Stomach smooth muscle (tissue), 2 donors: Measurements from ENCODE around the gene SCRT2.

Source experiments
- H3K27ac ChIP-seq: one replicate; pipeline ENCODE4 v1.7.0; 2013; ENCODE audit warnings: mild to moderate bottlenecking, low read length, inconsistent platforms
- H3K27me3 ChIP-seq, 2 donors: one replicate each; pipeline ENCODE4 v1.7.0; 2013; ENCODE audit warnings: low read length in 2 of 2; ENCODE audit not compliant: insufficient read depth in 2 of 2, control insufficient read depth in 1 of 2
- H3K36me3 ChIP-seq, 2 donors: one replicate each; pipeline ENCODE4 v1.7.0; 2013; ENCODE audit warnings: low read length in 2 of 2; ENCODE audit not compliant: control insufficient read depth in 2 of 2, insufficient read depth in 2 of 2
- H3K4me1 ChIP-seq: one replicate; pipeline ENCODE4 v1.7.0; 2013; ENCODE audit warnings: low read length; ENCODE audit not compliant: control insufficient read depth, insufficient read depth
- H3K4me3 ChIP-seq, 2 donors: one replicate each; pipeline ENCODE4 v1.7.0; 2013; ENCODE audit warnings: low read length in 2 of 2
- H3K9ac ChIP-seq, 2 donors: one replicate each; pipeline ENCODE4 v1.7.0; 2013; ENCODE audit warnings: low read length in 2 of 2, mild to moderate bottlenecking in 1 of 2
- H3K9me3 ChIP-seq, 2 donors: one replicate each; pipeline ENCODE4 v1.7.0; 2013; ENCODE audit warnings: low read length in 2 of 2; ENCODE audit not compliant: control insufficient read depth in 2 of 2
- donor health status: healthy.
- donor health status: Pancreatic carcinoma.

Gene SCRT2

DNA sequence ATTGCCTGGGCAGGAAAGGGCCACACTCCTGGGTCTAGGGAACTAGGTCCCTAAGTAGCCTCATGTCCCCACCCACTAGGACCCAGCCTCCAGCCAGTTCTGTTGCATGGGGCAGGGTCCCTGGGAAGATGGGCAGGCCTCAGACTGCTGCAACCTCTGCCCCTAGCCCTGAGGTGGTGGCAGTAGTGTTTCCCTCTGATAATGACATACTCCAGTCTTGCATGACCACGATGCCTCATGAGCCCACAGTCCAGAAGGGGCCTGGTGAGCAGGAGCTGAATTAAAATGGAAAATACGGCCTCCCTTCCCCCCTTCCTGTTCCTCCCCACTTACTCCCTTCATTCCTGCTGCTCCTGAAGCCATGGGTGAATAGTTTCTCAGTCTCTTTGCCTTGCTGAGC lies 36.0 kb upstream of the SCRT2 start:
- no peak overlapping the region for H3K4me3 ChIP-seq
- H3K36me3 ChIP-seq = no peaks in the 10 kb centered on the region
- H3K4me1 ChIP-seq = no peaks in the 10 kb centered on the region
- no peak overlapping the region for H3K9ac ChIP-seq
- H3K27me3 ChIP-seq = peaks cover 29% of the 10 kb centered on the region in 2 donors
- H3K27ac ChIP-seq = no peak overlapping the region
- peaks cover 13 to 14% of the 10 kb centered on the region in 2 donors for H3K9me3 ChIP-seq

DNA sequence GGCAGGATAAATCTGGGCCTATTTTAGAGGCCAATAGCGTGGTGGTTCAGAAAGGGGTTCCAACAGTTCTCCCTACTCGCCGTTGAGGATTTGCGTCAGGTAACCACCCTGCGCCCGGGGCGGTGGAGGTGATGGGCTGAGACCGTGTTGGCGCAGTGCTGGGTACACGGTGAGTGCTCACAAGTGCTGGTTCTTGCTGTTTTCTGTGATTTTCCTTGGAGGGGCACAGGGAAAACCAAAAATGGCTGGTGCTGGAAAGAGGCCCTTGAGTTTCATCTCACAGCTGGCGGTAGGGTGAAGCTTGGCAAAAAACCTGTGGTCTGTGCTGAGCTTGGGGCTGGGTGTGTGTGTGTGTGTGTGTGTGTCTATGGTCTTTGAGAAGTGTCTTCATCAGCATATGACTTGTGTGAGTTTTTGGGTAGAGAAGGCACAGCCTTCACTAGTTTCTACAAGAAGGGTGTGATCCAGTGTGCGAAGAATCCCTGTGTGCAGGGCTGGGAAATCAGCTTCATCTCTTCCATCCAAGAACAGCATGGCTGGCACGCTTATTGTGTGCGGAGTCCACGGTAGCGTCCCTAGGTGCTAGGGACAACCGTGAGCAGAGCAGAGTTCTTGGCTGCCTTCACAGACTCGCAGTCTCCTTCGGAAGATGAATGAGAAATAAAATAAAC lies 35.3 kb upstream of the SCRT2 start:
- peaks cover 31% of the 10 kb centered on the region in 2 donors for H3K27me3 ChIP-seq
- no peaks in the 10 kb centered on the region for H3K4me1 ChIP-seq
- no peaks in the 10 kb centered on the region for H3K36me3 ChIP-seq
- no peak overlapping the region for H3K4me3 ChIP-seq
- H3K9me3 ChIP-seq = peaks cover 13 to 14% of the 10 kb centered on the region in 2 donors
- H3K27ac ChIP-seq = no peak overlapping the region
- H3K9ac ChIP-seq = no peak overlapping the region

DNA sequence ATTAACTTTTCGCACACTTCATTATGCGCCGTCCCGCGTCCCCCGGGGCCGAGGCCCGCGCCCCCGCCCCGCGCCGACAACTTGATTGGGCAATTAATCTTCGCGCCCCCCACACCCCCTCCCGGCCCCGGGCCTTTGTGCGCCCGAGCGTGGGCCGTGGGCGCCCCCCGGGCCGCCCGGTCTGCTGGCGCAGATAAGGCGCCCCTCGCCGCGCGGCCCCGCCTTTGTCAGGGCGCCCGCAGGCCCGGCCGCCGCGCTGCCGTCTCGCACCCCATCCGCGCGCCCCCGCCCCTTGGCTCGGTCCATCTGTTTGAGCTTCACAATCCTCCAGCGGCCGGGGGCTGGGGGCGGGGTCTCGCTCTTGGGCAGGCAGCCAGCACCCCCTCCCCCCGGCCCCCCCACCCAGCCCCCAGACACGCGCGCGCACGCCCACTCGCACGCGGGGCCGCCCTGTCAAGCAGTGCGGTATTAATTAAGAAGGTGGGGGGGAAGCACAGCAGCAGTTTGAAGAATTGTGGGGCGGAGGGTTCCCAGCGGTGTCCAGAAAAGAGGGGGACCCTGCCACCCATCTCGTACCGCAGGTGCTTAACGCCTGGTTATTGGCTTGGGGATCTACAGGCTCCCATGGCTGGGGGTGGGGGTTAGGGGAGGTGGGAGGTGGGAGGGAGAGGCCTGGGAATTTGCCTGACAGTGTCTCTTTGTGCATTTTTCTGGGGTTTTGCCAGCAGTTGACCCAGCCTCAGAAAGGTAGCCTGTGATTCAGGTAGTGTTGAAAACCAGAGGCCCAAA lies 34.6 kb upstream of the SCRT2 start:
- no peak overlapping the region for H3K4me3 ChIP-seq
- no peak overlapping the region for H3K27ac ChIP-seq
- H3K36me3 ChIP-seq = no peaks in the 10 kb centered on the region
- no peaks in the 10 kb centered on the region for H3K4me1 ChIP-seq
- no peak overlapping the region for H3K9ac ChIP-seq
- H3K9me3 ChIP-seq = peaks cover 10 to 14% of the 10 kb centered on the region in 2 donors
- peaks cover 29 to 33% of the 10 kb centered on the region in 2 donors for H3K27me3 ChIP-seq

DNA sequence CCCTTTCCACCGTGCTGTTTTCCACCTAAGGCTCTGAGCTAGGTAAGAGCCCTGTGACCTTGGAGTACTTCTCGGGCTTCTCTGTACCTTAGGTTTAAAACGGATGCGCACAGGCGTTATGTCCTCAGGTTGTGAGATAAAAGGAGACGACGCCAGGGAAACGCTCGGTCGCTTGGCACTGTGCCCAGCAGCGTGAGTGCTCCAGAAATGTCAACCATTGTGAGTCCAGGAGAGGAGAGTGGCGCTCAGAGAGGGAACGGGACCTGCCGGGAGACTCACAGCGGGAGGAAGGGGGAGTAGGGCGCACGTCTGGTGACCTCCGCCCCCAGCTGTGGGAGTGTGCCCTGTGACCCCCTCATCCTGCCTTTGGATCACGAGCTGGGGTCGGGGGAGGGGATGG lies 33.8 kb upstream of the SCRT2 start:
- Histone ChIP-seq H3K9ac (no peak overlapping the region), H3K4me1 (no peaks in the 10 kb centered on the region), H3K27ac (no peak overlapping the region), H3K36me3 (no peaks in the 10 kb centered on the region), H3K4me3 (no peak overlapping the region), H3K9me3 (peaks cover 10 to 14% of the 10 kb centered on the region in 2 donors), H3K27me3 (peaks cover 28 to 33% of the 10 kb centered on the region in 2 donors)

DNA sequence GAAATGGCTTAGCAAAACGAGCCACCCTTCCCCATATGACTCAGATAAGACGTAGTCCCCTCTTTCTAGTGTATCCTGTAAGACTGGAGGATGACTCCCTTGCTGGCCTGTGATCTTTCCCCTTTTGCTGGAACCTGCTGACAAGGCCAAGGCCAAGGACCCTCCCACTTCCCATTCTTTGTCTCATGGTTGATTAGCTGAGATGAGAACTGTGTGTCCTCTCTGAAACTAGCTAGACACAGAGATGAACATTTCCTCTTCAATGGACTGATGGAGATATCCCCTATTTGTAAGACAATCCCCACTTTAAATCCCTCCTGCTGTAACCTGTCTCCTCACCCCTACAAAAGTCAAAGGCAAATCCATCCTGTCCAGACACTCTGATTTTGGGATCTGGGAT lies 33.4 kb upstream of the SCRT2 start:
- no peaks in the 10 kb centered on the region for H3K36me3 ChIP-seq
- no peak overlapping the region for H3K27ac ChIP-seq
- no peak overlapping the region for H3K9ac ChIP-seq
- no peaks in the 10 kb centered on the region for H3K4me1 ChIP-seq
- peaks cover 28 to 33% of the 10 kb centered on the region in 2 donors for H3K27me3 ChIP-seq
- peaks cover 10 to 14% of the 10 kb centered on the region in 2 donors for H3K9me3 ChIP-seq
- no peak overlapping the region for H3K4me3 ChIP-seq

DNA sequence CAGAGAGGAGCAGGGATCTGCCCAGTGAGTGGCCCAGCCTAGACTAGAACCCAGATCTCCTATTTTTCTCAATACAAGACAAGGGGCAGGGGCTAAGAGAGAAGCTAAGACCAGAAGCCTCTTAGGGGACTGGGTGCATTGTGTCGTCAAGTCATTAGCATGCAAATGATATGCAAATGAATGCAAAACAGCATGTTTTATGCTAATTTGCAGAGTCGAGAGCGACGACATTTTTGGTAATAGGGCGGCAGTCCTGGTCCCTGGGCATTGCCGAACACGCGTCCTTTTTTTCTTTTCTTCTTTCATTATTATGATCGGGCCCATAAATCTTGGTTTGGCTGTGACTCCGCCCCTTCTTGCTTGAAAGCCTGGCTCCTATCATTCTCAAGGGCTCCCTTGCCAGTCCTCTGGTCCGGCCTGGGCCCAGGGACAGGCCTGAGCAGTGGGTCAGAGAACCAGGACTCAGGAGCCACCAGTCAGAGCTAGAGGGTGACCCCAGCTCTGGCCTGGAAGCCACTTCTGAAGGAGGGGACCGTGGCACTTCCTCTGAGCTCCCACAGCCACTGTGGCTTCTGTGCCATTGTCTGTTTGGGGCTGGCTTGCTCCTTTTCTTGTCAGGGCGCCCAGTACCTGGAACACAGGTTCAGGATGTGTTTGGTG lies 32.0 kb upstream of the SCRT2 start:
- Histone ChIP-seq H3K36me3 (no peaks in the 10 kb centered on the region), H3K27me3 (peaks cover 28 to 33% of the 10 kb centered on the region in 2 donors), H3K9me3 (peaks cover 10% of the 10 kb centered on the region in 2 donors), H3K4me1 (no peaks in the 10 kb centered on the region), H3K9ac (no peak overlapping the region), H3K27ac (no peak overlapping the region), H3K4me3 (no peak overlapping the region)

- Histone ChIP-seq H3K4me3 (no peak overlapping the region), H3K9me3 (peaks cover 7 to 10% of the 10 kb centered on the region in 2 donors), H3K27me3 (peaks cover 23 to 34% of the 10 kb centered on the region in 2 donors), H3K4me1 (no peaks in the 10 kb centered on the region), H3K36me3 (no peaks in the 10 kb centered on the region), H3K9ac (no peak overlapping the region), H3K27ac (no peak overlapping the region)
Measured at GRCh38 chr20:706366-706885, 30.8 kb upstream of the SCRT2 start.

DNA sequence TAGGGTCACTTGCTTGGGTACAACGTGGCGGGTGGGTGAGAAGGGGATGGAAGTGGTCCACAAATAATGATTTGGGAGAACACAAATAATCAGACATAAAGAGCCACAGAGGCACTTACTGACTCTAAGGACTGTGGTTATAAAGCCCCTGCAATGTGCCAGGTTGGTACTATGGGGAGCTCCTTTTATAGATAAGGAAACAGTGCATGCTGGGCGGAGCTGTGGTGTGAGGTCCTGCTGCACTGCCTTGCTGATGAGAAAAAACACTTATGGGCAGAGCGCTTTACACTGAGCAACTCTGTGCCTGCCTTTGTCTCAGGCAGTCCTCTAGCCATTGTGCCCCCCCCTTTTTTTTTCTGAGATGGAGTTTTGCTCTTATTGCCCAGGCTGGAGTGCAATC lies 29.1 kb upstream of the SCRT2 start:
- no peaks in the 10 kb centered on the region for H3K36me3 ChIP-seq
- H3K27ac ChIP-seq = no peak overlapping the region

DNA sequence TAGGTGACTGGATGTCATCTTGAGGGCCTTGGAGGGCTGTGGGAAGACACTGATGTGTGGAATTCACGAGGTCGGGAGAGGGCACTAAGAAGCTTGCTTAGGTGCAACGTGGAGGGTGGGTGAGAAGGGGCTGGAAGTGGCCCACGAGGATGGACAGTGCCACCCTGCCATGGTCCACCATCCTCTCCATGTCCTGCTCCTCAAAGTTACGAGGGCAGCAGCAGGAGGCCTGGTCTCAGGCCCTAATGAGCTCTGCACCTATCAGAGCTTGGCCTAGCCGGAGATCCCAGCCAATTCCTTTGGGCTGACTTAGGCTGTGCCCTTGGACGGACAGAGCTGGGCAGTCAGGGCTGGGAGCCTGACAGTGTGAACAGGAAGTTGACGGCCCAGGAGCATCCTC lies 27.8 kb upstream of the SCRT2 start:
- no peaks in the 10 kb centered on the region for H3K36me3 ChIP-seq

More for the DNA sequence above, 29.1 kb upstream of the SCRT2 start:
- peaks cover 7 to 10% of the 10 kb centered on the region in 2 donors for H3K9me3 ChIP-seq
- peaks cover 20 to 26% of the 10 kb centered on the region in 2 donors for H3K27me3 ChIP-seq
- H3K9ac ChIP-seq = no peak overlapping the region
- H3K4me1 ChIP-seq = no peaks in the 10 kb centered on the region
- no peak overlapping the region for H3K4me3 ChIP-seq

GRCh38 chr20:703006-703405 lies 27.4 kb upstream of the SCRT2 start:
- Histone ChIP-seq H3K4me1 (no peaks in the 10 kb centered on the region), H3K36me3 (no peaks in the 10 kb centered on the region), H3K9me3 (no peaks in the 10 kb centered on the region), H3K27ac (no peak overlapping the region), H3K4me3 (no peak overlapping the region), H3K27me3 (peaks cover 7 to 20% of the 10 kb centered on the region in 2 donors), H3K9ac (no peak overlapping the region)

More for the DNA sequence above, 27.8 kb upstream of the SCRT2 start:
- no peak overlapping the region for H3K9ac ChIP-seq
- H3K4me1 ChIP-seq = no peaks in the 10 kb centered on the region
- H3K27ac ChIP-seq = no peak overlapping the region
- H3K9me3 ChIP-seq = peaks cover under 1% of the 10 kb centered on the region in 2 donors
- no peak overlapping the region for H3K4me3 ChIP-seq
- peaks cover 8 to 18% of the 10 kb centered on the region in 2 donors for H3K27me3 ChIP-seq
